HUES48 (cell line): Measurements from ENCODE around the gene SNX6.

Source experiments
- H3K27ac ChIP-seq: one replicate; pipeline ENCODE4 v1.7.0; 2013; ENCODE audit warnings: low read depth, low read length, inconsistent platforms
- H3K27me3 ChIP-seq: 2 replicates; pipeline ENCODE4 v1.6.1; 2013; ENCODE audit warnings: mild to moderate bottlenecking, low read length; ENCODE audit not compliant: control insufficient read depth, insufficient read depth
- H3K36me3 ChIP-seq: 2 replicates; pipeline ENCODE4 v1.6.1; 2013; ENCODE audit warnings: low read length; ENCODE audit not compliant: control insufficient read depth, insufficient read depth
- H3K4me1 ChIP-seq: 2 replicates; pipeline ENCODE4 v1.6.1; 2013; ENCODE audit warnings: mild to moderate bottlenecking, low read length; ENCODE audit not compliant: control insufficient read depth, insufficient read depth
- H3K4me3 ChIP-seq: 2 replicates; pipeline ENCODE4 v1.5.1; 2013; ENCODE audit warnings: mild to moderate bottlenecking, low read depth, low read length
- H3K9ac ChIP-seq: 2 replicates; pipeline ENCODE4 v1.6.1; 2013; ENCODE audit warnings: mild to moderate bottlenecking, low read depth, low read length, moderate library complexity
- H3K9me3 ChIP-seq: 2 replicates; pipeline ENCODE4 v1.6.1; 2013; ENCODE audit warnings: low read length; ENCODE audit not compliant: control insufficient read depth, insufficient read depth

SNX6 gene

GRCh38 chr14:34629657-34630529, at the start of gene SNX6:
Gene SNX6, minus strand, starts transcription at chr14:34630148. Its CDS starts 32 bp downstream, at chr14:34630116.
- peak within 1 kb of the TSS; percentile 80 for H3K9ac ChIP-seq
- no peaks in the 10 kb centered on the region for H3K9me3 ChIP-seq
- no peaks in the 10 kb centered on the region for H3K27me3 ChIP-seq
- H3K36me3 ChIP-seq: 0 out of 2 replicates have a peak, but pooled peaks cover 4% of the 10 kb centered on the region
- H3K4me3 ChIP-seq: peak within 1 kb of the TSS; percentile 92
- peak within 1 kb of the TSS; percentile 68 for H3K27ac ChIP-seq
- H3K4me1 ChIP-seq: peaks cover 8% of the 10 kb centered on the region; the same call in 1 of the 2 replicates

- H3K36me3 ChIP-seq: no peaks in the 10 kb centered on the region
- H3K4me3 ChIP-seq: no peak overlapping the region
- H3K9ac ChIP-seq: no peak overlapping the region
- peaks cover 2% of the 10 kb centered on the region; the same call in 1 of the 2 replicates for H3K9me3 ChIP-seq
- peaks cover 6% of the 10 kb centered on the region; the same call in 1 of the 2 replicates for H3K4me1 ChIP-seq
- H3K27ac ChIP-seq: no peak overlapping the region
- H3K27me3 ChIP-seq: no peaks in the 10 kb centered on the region
Measured at GRCh38 chr14:34678735-34679134, 48.8 kb upstream of the SNX6 start.

- H3K9me3 ChIP-seq: peaks cover 6% of the 10 kb centered on the region; the same call in 1 of the 2 replicates
- no peak overlapping the region for H3K9ac ChIP-seq
- peaks cover 6% of the 10 kb centered on the region; the same call in 1 of the 2 replicates for H3K4me1 ChIP-seq
- no peak overlapping the region for H3K4me3 ChIP-seq
- H3K27ac ChIP-seq: no peak overlapping the region
- no peaks in the 10 kb centered on the region for H3K36me3 ChIP-seq
- H3K27me3 ChIP-seq: no peaks in the 10 kb centered on the region
Measured at GRCh38 chr14:34678306-34678705, 48.4 kb upstream of the SNX6 start.

- Histone ChIP-seq H3K9me3 (peaks cover 6% of the 10 kb centered on the region; the same call in 1 of the 2 replicates), H3K27ac (no peak overlapping the region), H3K36me3 (no peaks in the 10 kb centered on the region), H3K4me1 (peaks cover 6% of the 10 kb centered on the region; the same call in 1 of the 2 replicates), H3K27me3 (no peaks in the 10 kb centered on the region), H3K9ac (no peak overlapping the region), H3K4me3 (no peak overlapping the region)
Measured at GRCh38 chr14:34676516-34677211, 46.7 kb upstream of the SNX6 start.

- Histone ChIP-seq H3K9ac (no peak overlapping the region), H3K27me3 (no peaks in the 10 kb centered on the region), H3K4me1 (peaks cover 6% of the 10 kb centered on the region; the same call in 1 of the 2 replicates), H3K9me3 (peaks cover 6% of the 10 kb centered on the region; the same call in 1 of the 2 replicates), H3K27ac (no peak overlapping the region), H3K36me3 (no peaks in the 10 kb centered on the region), H3K4me3 (no peak overlapping the region; the same call in 1 of the 2 replicates)
Measured at GRCh38 chr14:34673702-34674101, 43.8 kb upstream of the SNX6 start.

- Histone ChIP-seq H3K4me1 (no peaks in the 10 kb centered on the region), H3K9me3 (peaks cover 6% of the 10 kb centered on the region; the same call in 1 of the 2 replicates), H3K27ac (no peak overlapping the region), H3K9ac (no peak overlapping the region), H3K27me3 (no peaks in the 10 kb centered on the region), H3K4me3 (no peak overlapping the region), H3K36me3 (no peaks in the 10 kb centered on the region)
Measured at GRCh38 chr14:34671716-34672115, 41.8 kb upstream of the SNX6 start.

GRCh38 chr14:34668111-34668510, 38.2 kb upstream of the SNX6 start:
- Histone ChIP-seq H3K27ac (no peak overlapping the region), H3K9ac (no peak overlapping the region)

GRCh38 chr14:34667007-34667406, 37.1 kb upstream of the SNX6 start:
- Histone ChIP-seq H3K9me3 (no peaks in the 10 kb centered on the region), H3K4me1 (no peaks in the 10 kb centered on the region), H3K4me3 (no peak overlapping the region), H3K27me3 (no peaks in the 10 kb centered on the region), H3K27ac (no peak overlapping the region), H3K36me3 (no peaks in the 10 kb centered on the region), H3K9ac (no peak overlapping the region)

More at GRCh38 chr14:34668111-34668510, 38.2 kb upstream of the SNX6 start:
- Histone ChIP-seq H3K4me1 (no peaks in the 10 kb centered on the region), H3K36me3 (no peaks in the 10 kb centered on the region), H3K4me3 (no peak overlapping the region), H3K9me3 (no peaks in the 10 kb centered on the region), H3K27me3 (no peaks in the 10 kb centered on the region)

GRCh38 chr14:34665785-34666435, 36.0 kb upstream of the SNX6 start:
- Histone ChIP-seq H3K36me3 (no peaks in the 10 kb centered on the region), H3K9me3 (no peaks in the 10 kb centered on the region), H3K27me3 (no peaks in the 10 kb centered on the region), H3K9ac (no peak overlapping the region), H3K4me3 (no peak overlapping the region), H3K27ac (no peak overlapping the region), H3K4me1 (no peaks in the 10 kb centered on the region)

GRCh38 chr14:34662561-34663088, 32.7 kb upstream of the SNX6 start:
- H3K27me3 ChIP-seq: no peaks in the 10 kb centered on the region
- H3K36me3 ChIP-seq: no peaks in the 10 kb centered on the region
- no peak overlapping the region for H3K27ac ChIP-seq
- no peaks in the 10 kb centered on the region for H3K9me3 ChIP-seq
- H3K4me3 ChIP-seq: no peak overlapping the region
- no peaks in the 10 kb centered on the region for H3K4me1 ChIP-seq
- no peak overlapping the region for H3K9ac ChIP-seq
